Peyer's patch (tissue), 4 donors: ENCODE data around the gene GAL3ST3.

Experiments
- POLR2A ChIP-seq, 2 donors: fragments of 450-650 bp; IDR thresholded peaks; one replicate each; pipeline ENCODE4 v1.5.1; 2017; ENCODE audit warnings: antibody characterized with exemption in 2 of 2, mild to moderate bottlenecking in 2 of 2, moderate library complexity in 2 of 2
- TF ChIP-seq, protein P1 (sequence below), 6 experiments: fragments of 450-650 bp in 4 of 6; fragments of 200-600 bp in 2 of 6; sonication (generic) in 1 of 6; IDR thresholded peaks; one replicate each; pipeline ENCODE4 v1.5.1; 2017 to 2019; ENCODE audit warnings: antibody characterized with exemption in 6 of 6, mild to moderate bottlenecking in 3 of 6, moderate library complexity in 1 of 6

DNA sequence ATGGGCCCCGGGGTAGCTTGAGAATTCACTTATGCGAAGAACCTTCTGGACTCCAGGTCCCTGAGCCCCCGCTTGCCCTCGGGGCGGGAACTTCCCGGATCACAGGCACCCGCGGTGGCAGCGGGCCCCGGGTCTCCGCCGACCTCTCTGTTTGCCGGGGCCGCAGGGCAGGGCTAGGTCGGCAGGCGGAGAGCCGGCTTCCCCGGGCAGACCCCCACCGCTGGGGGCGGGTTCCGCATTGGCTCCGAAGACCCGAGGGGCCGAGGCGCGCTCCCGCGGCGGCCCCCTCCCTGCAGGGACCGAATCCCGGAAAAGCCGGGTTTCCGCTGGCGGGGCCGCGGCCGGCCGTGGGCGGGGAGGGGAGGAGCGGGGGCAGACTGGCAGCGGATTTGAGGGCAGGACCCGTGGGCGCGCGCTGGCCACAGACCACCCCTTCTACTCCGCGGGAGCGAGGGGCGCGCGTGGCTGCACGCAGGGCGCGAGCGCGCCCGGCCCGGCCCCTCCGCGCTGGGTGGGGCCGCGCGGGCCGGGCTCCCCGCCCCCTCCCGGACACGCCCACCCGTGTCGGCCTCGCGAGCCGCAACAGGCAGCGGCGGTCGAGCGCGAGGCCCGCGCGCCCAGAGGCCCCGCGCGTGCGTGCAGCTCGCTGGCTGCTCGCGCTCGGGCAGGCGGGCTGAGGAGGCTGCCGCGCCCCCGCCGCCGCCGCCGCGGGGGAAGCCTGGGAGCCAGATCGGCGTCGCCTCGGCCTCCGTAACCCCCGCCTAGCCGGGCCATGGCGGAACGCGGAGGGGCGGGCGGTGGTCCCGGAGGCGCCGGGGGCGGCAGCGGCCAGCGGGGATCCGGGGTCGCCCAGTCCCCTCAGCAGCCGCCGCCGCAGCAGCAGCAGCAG is 21.0 kb upstream of the GAL3ST3 start, which contains the start of gene PACS1:
- TF ChIP-seq, protein P1, sequence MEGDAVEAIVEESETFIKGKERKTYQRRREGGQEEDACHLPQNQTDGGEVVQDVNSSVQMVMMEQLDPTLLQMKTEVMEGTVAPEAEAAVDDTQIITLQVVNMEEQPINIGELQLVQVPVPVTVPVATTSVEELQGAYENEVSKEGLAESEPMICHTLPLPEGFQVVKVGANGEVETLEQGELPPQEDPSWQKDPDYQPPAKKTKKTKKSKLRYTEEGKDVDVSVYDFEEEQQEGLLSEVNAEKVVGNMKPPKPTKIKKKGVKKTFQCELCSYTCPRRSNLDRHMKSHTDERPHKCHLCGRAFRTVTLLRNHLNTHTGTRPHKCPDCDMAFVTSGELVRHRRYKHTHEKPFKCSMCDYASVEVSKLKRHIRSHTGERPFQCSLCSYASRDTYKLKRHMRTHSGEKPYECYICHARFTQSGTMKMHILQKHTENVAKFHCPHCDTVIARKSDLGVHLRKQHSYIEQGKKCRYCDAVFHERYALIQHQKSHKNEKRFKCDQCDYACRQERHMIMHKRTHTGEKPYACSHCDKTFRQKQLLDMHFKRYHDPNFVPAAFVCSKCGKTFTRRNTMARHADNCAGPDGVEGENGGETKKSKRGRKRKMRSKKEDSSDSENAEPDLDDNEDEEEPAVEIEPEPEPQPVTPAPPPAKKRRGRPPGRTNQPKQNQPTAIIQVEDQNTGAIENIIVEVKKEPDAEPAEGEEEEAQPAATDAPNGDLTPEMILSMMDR (IDR thresholded peaks at IDR 0.05), result peak in 3 of 6 experiments; percentile 36 to 45 (median 36)
- TF ChIP-seq POLR2A (IDR thresholded peaks at IDR 0.05), result peak; percentile 7 to 21
